HCT116 (cell line): ENCODE data around the gene CLIC3. TPM values are rescaled to one million over a fixed set of nuclear protein-coding genes. Genes with fewer than 3 reads are reported as not detected.
A peak's percentile ranks its signal among the peaks of the same experiment; 100 is the strongest.

Experiments used
- ATAC-seq: fragments of 200-7000 bp; cut with Tn5 transposase; 2 replicates; pipeline ENCODE4 v1.9.1; 2020; ENCODE audit warnings: mild to moderate bottlenecking, moderate library complexity
- BruUV-seq: library from RNA; stranded (reverse); fragments of 400-500 nt; replicated peaks from 2 replicates; lab custom pipeline; 2021; lab: Mats Ljungman, UMichigan
- CTCF ChIA-PET: fragments of 300-600 bp; sonication (Branson Sonifier 250); formaldehyde crosslinking; loops from one replicate; lab custom pipeline; 2021; ENCODE audit warnings: antibody characterized with exemption; lab: Charles Lee
- POLR2A ChIA-PET: fragments of 300-600, 350-600 bp; sonication (Branson Sonifier 250); formaldehyde crosslinking; loops from one replicate; lab custom pipeline; 2021; ENCODE audit warnings: antibody characterized with exemption; lab: Charles Lee
- RAD21 ChIA-PET, 2 experiments: fragments of 300-600 bp; sonication (Branson Sonifier 250); formaldehyde crosslinking; loops; one replicate each; lab custom pipeline; 2023; ENCODE audit warnings: low total read pairs in 2 of 2; ENCODE audit not compliant: uncharacterized antibody in 2 of 2, unreplicated experiment in 2 of 2, low non-redundant PET in 1 of 2; lab: Charles Lee
- DNase-seq: peaks from one replicate; pipeline ENCODE4 v3.0.0-alpha.2; 2010; ENCODE audit warnings: low read depth, low spot score
- H2AFZ ChIP-seq: fragments of 200-600 bp; shearing (Covaris generic), sonication (generic); 2 replicates; pipeline ENCODE4 v1.6.1; 2017; ENCODE audit warnings: low read depth, mixed run types, mixed read lengths, antibody characterized with exemption, low read length; ENCODE audit not compliant: poor library complexity, severe bottlenecking
- H3K27ac ChIP-seq: 2 replicates; pipeline ENCODE4 v1.5.1; 2012; ENCODE audit warnings: low read depth, low read length
- H3K27me3 ChIP-seq: fragments of 200-600 bp; sonication (generic); 2 replicates; pipeline ENCODE4 v1.6.1; 2016; ENCODE audit warnings: mixed run types, low read length, mixed read lengths; ENCODE audit not compliant: insufficient read depth
- H3K36me3 ChIP-seq, 2 experiments: fragments of 200-500 bp in 1 of 2; fragments of 200-600 bp in 1 of 2; sonication (Bioruptor generic) in 1 of 2; sonication (generic) in 1 of 2; 2 replicates each; pipeline versions ENCODE4 v1.5.1 to v1.6.1; 2014 to 2016; ENCODE audit warnings: low read length in 2 of 2, inconsistent platforms in 1 of 2, mixed read lengths in 1 of 2, mixed run types in 1 of 2; ENCODE audit not compliant: insufficient read depth in 2 of 2, control insufficient read depth in 1 of 2
- H3K4me1 ChIP-seq, 2 experiments: fragments of 200-600 bp in 1 of 2; sonication (generic) in 1 of 2; 2 replicates each; pipeline versions ENCODE4 v1.5.1 to v1.6.1; 2012 to 2017; ENCODE audit warnings: low read length in 2 of 2, inconsistent platforms in 1 of 2, mild to moderate bottlenecking in 1 of 2, mixed read lengths in 1 of 2, mixed run types in 1 of 2, moderate library complexity in 1 of 2; ENCODE audit not compliant: insufficient read depth in 2 of 2, control insufficient read depth in 1 of 2
- H3K4me2 ChIP-seq: fragments of 200-600 bp; sonication (generic); 2 replicates; pipeline ENCODE4 v1.6.1; 2017; ENCODE audit warnings: mixed run types, low read length, mixed read lengths
- H3K4me3 ChIP-seq, 2 experiments: fragments of 200-600 bp in 1 of 2; sonication (generic) in 1 of 2; replicated peaks in 1 of 2; 2 replicates each; pipeline ENCODE4 v1.5.1; 2011 to 2016; ENCODE audit warnings: low read length in 2 of 2, control low read depth in 1 of 2, low read depth in 1 of 2, mild to moderate bottlenecking in 1 of 2, mixed read lengths in 1 of 2, mixed run types in 1 of 2
- H3K79me2 ChIP-seq: fragments of 200-600 bp; sonication (generic); 2 replicates; pipeline ENCODE4 v1.6.1; 2017; ENCODE audit warnings: mild to moderate bottlenecking, mixed run types, low read length, moderate library complexity, mixed read lengths; ENCODE audit not compliant: insufficient read depth
- H3K9ac ChIP-seq: fragments of 200-600 bp; sonication (generic); 2 replicates; pipeline ENCODE4 v1.6.1; 2016; ENCODE audit warnings: low read length, mixed read lengths
- H3K9me2 ChIP-seq: fragments of 200-600 bp; sonication (generic), shearing (Covaris generic); 2 replicates; pipeline ENCODE4 v1.6.1; 2017; ENCODE audit warnings: mixed run types, mild to moderate bottlenecking, moderate library complexity; ENCODE audit not compliant: insufficient read depth
- H3K9me3 ChIP-seq, 2 experiments: fragments of 200-500 bp in 1 of 2; fragments of 200-600 bp in 1 of 2; sonication (Bioruptor generic) in 1 of 2; sonication (generic) in 1 of 2; 2 replicates each; pipeline ENCODE4 v1.6.1; 2014 to 2017; ENCODE audit warnings: low read length in 2 of 2, mixed read lengths in 2 of 2, inconsistent platforms in 1 of 2, low read depth in 1 of 2, mild to moderate bottlenecking in 1 of 2, mixed run types in 1 of 2, moderate library complexity in 1 of 2; ENCODE audit not compliant: control insufficient read depth in 1 of 2, insufficient read depth in 1 of 2
- H4K20me1 ChIP-seq: fragments of 200-600 bp; sonication (generic), shearing (Covaris generic); 2 replicates; pipeline ENCODE4 v1.6.1; 2017; ENCODE audit warnings: mixed run types, mild to moderate bottlenecking, moderate library complexity; ENCODE audit not compliant: insufficient read depth
- ATF3 ChIP-seq: IDR thresholded peaks from 2 replicates; pipeline ENCODE4 v1.6.1; 2012
- CBX3 ChIP-seq: IDR thresholded peaks from 2 replicates; pipeline ENCODE4 v1.6.1; 2012; ENCODE audit warnings: low read depth
- CTCF ChIP-seq, 3 experiments: fragments of 200-600 bp in 1 of 3; sonication (generic) in 1 of 3; IDR thresholded peaks in 2 of 3; conservative IDR thresholded peaks in 1 of 3; 2 replicates each; pipeline ENCODE4 v1.5.1; 2012 to 2017; ENCODE audit warnings: low read depth in 2 of 3, low read length in 2 of 3, antibody characterized with exemption in 1 of 3, borderline replicate concordance in 1 of 3, control low read depth in 1 of 3, mild to moderate bottlenecking in 1 of 3, mixed read lengths in 1 of 3, mixed run types in 1 of 3, moderate library complexity in 1 of 3; ENCODE audit not compliant: insufficient read depth in 1 of 3
- EZH2 ChIP-seq: fragments of 200-600 bp; sonication (generic); IDR thresholded peaks from 2 replicates; pipeline ENCODE4 v1.6.1; 2017; ENCODE audit warnings: antibody characterized with exemption, mixed run types
- EZH2phosphoT487 ChIP-seq: fragments of 200-600 bp; IDR thresholded peaks from 2 replicates; pipeline ENCODE4 v1.6.1; 2018; ENCODE audit warnings: antibody characterized with exemption, borderline replicate concordance
- FOSL1 ChIP-seq: IDR thresholded peaks from 2 replicates; pipeline ENCODE4 v1.6.1; 2012; ENCODE audit warnings: low read depth
- JUND ChIP-seq: IDR thresholded peaks from 2 replicates; pipeline ENCODE4 v1.6.1; 2012
- MAX ChIP-seq: IDR thresholded peaks from 2 replicates; pipeline ENCODE4 v1.6.1; 2012
- POLR2A ChIP-seq: IDR thresholded peaks from 2 replicates; pipeline ENCODE4 v1.7.0; 2011; ENCODE audit warnings: borderline replicate concordance; ENCODE audit not compliant: insufficient read depth, insufficient read length; ENCODE audit errors: extremely low read depth
- SIN3A ChIP-seq: IDR thresholded peaks from 2 replicates; pipeline ENCODE4 v1.6.1; 2012; ENCODE audit warnings: low read depth
- SP1 ChIP-seq: IDR thresholded peaks from 2 replicates; pipeline ENCODE4 v1.6.1; 2012; ENCODE audit warnings: low read depth
- SRF ChIP-seq: IDR thresholded peaks from 2 replicates; pipeline ENCODE4 v1.6.1; 2012; ENCODE audit warnings: low read depth
- TCF7L2 ChIP-seq: IDR thresholded peaks from 2 replicates; pipeline ENCODE4 v1.7.0; 2011; ENCODE audit warnings: borderline replicate concordance, inconsistent platforms; ENCODE audit not compliant: insufficient read depth, insufficient read length; ENCODE audit errors: extremely low read depth
- intact Hi-C: fragments of 100-400 bp; cut with micrococcal nuclease; formaldehyde crosslinking; loops from 2 replicates; pipeline ENCODE4 v1.10.0; 2022
- total RNA-seq: library from RNA; stranded (reverse); gene quantifications from one replicate; pipeline ENCODE4 v1.2.1, GENCODE V29; 2021; ENCODE audit not compliant: unreplicated experiment
- TF ChIP-seq, protein P1 (sequence below): IDR thresholded peaks from 2 replicates; pipeline ENCODE4 v1.6.1; 2011; ENCODE audit warnings: mild to moderate bottlenecking, low read length, moderate library complexity; ENCODE audit not compliant: insufficient replicate concordance; ENCODE audit errors: extremely low read depth
- TF ChIP-seq, protein P2 (sequence below): IDR thresholded peaks from 2 replicates; pipeline ENCODE4 v1.6.1; 2012; ENCODE audit warnings: low read depth

Gene CLIC3
- total RNA-seq, 1 experiment from 2014 or later: 8.4 TPM

DNA sequence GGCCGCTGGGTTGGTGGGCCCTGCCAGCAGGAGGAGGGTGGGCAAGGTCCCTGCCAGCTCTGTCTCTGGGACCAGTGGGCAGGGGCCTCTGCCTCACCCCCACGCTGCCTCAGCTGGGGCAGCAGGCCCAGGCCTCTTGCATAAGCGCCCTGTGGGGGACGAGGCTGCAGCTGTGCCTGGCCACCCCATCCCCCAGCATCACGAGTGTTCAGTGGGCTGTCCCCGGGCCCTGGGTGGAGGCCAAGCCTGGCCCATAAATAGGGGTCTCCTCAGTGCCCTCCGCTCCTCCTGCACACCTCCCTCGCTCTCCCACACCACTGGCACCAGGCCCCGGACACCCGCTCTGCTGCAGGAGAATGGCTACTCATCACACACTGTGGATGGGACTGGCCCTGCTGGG lies 19.1 kb downstream of the CLIC3 start, which contains the start of gene PTGDS:
PTGDS (plus strand) TSS at position 282 of the 400 bp plus-strand sequence; CDS start at position 357, 75 bp downstream.
- H2AFZ ChIP-seq: no peak within 1 kb of the TSS
- no peak for ATAC-seq
- no TSS peak for BruUV-seq
- TF ChIP-seq SRF (no peak), EZH2 (no peak), CBX3 (no peak), ATF3 (no peak), FOSL1 (no peak), POLR2A (no peak), EZH2phosphoT487 (no peak), CTCF (IDR thresholded peaks at IDR 0.05 in 2 of 3, conservative IDR thresholded peaks at IDR 0.05 in 1 of 3; ENCODE audit: borderline replicate concordance in 1 of 3, insufficient read depth in 1 of 3, low read depth in 2 of 3, low read length in 2 of 3) (no peak), JUND (no peak), SP1 (no peak), TCF7L2 (no peak), SIN3A (no peak), MAX (no peak)
- TF ChIP-seq, protein P1, sequence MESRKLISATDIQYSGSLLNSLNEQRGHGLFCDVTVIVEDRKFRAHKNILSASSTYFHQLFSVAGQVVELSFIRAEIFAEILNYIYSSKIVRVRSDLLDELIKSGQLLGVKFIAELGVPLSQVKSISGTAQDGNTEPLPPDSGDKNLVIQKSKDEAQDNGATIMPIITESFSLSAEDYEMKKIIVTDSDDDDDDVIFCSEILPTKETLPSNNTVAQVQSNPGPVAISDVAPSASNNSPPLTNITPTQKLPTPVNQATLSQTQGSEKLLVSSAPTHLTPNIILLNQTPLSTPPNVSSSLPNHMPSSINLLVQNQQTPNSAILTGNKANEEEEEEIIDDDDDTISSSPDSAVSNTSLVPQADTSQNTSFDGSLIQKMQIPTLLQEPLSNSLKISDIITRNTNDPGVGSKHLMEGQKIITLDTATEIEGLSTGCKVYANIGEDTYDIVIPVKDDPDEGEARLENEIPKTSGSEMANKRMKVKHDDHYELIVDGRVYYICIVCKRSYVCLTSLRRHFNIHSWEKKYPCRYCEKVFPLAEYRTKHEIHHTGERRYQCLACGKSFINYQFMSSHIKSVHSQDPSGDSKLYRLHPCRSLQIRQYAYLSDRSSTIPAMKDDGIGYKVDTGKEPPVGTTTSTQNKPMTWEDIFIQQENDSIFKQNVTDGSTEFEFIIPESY: no peak
- TF ChIP-seq, protein P2, sequence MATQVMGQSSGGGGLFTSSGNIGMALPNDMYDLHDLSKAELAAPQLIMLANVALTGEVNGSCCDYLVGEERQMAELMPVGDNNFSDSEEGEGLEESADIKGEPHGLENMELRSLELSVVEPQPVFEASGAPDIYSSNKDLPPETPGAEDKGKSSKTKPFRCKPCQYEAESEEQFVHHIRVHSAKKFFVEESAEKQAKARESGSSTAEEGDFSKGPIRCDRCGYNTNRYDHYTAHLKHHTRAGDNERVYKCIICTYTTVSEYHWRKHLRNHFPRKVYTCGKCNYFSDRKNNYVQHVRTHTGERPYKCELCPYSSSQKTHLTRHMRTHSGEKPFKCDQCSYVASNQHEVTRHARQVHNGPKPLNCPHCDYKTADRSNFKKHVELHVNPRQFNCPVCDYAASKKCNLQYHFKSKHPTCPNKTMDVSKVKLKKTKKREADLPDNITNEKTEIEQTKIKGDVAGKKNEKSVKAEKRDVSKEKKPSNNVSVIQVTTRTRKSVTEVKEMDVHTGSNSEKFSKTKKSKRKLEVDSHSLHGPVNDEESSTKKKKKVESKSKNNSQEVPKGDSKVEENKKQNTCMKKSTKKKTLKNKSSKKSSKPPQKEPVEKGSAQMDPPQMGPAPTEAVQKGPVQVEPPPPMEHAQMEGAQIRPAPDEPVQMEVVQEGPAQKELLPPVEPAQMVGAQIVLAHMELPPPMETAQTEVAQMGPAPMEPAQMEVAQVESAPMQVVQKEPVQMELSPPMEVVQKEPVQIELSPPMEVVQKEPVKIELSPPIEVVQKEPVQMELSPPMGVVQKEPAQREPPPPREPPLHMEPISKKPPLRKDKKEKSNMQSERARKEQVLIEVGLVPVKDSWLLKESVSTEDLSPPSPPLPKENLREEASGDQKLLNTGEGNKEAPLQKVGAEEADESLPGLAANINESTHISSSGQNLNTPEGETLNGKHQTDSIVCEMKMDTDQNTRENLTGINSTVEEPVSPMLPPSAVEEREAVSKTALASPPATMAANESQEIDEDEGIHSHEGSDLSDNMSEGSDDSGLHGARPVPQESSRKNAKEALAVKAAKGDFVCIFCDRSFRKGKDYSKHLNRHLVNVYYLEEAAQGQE: no peak
- TF ChIP-seq, all 23 proteins: peak for 0
- POLR2A ChIA-PET: no interaction called here
- Histone ChIP-seq H3K36me3 (no peaks in the 10 kb centered on the region), H3K9me2 (no peaks in the 10 kb centered on the region), H3K4me1 (peaks cover 2 to 32% of the 10 kb centered on the region in 2 experiments; a peak in 3 of 4 replicates), H3K27ac (peak within 1 kb of the TSS; percentile 51; the same call in 1 of the 2 replicates), H3K4me3 (peak within 1 kb of the TSS; percentile 24 to 46; a peak in 3 of 4 replicates), H3K79me2 (no peaks in the 10 kb centered on the region), H3K27me3 (no peaks in the 10 kb centered on the region), H3K4me2 (peak within 1 kb of the TSS; percentile 67), H3K9ac (peak within 1 kb of the TSS; percentile 40; the same call in 1 of the 2 replicates), H3K9me3 (no peaks in the 10 kb centered on the region), H4K20me1 (no peaks in the 10 kb centered on the region)
- no peak for DNase-seq
- intact Hi-C loops: no loop called here
- CTCF ChIA-PET: interaction anchor here (3.0 kb wide), 1 partner anchor 52 kb away, joined by 11 read pairs; no protein-coding TSS in a partner anchor
- RAD21 ChIA-PET: no interaction called here
